GM19238 (cell line): ENCODE results near the gene CHPF2.
A peak's percentile ranks its signal among the peaks of the same experiment; 100 is the strongest.

Experiments used
- DNase-seq: peaks from one replicate; pipeline ENCODE4 v3.0.0; 2011; ENCODE audit warnings: low spot score; ENCODE audit not compliant: insufficient read length

CHPF2 gene, protein sequence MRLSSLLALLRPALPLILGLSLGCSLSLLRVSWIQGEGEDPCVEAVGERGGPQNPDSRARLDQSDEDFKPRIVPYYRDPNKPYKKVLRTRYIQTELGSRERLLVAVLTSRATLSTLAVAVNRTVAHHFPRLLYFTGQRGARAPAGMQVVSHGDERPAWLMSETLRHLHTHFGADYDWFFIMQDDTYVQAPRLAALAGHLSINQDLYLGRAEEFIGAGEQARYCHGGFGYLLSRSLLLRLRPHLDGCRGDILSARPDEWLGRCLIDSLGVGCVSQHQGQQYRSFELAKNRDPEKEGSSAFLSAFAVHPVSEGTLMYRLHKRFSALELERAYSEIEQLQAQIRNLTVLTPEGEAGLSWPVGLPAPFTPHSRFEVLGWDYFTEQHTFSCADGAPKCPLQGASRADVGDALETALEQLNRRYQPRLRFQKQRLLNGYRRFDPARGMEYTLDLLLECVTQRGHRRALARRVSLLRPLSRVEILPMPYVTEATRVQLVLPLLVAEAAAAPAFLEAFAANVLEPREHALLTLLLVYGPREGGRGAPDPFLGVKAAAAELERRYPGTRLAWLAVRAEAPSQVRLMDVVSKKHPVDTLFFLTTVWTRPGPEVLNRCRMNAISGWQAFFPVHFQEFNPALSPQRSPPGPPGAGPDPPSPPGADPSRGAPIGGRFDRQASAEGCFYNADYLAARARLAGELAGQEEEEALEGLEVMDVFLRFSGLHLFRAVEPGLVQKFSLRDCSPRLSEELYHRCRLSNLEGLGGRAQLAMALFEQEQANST

DNA sequence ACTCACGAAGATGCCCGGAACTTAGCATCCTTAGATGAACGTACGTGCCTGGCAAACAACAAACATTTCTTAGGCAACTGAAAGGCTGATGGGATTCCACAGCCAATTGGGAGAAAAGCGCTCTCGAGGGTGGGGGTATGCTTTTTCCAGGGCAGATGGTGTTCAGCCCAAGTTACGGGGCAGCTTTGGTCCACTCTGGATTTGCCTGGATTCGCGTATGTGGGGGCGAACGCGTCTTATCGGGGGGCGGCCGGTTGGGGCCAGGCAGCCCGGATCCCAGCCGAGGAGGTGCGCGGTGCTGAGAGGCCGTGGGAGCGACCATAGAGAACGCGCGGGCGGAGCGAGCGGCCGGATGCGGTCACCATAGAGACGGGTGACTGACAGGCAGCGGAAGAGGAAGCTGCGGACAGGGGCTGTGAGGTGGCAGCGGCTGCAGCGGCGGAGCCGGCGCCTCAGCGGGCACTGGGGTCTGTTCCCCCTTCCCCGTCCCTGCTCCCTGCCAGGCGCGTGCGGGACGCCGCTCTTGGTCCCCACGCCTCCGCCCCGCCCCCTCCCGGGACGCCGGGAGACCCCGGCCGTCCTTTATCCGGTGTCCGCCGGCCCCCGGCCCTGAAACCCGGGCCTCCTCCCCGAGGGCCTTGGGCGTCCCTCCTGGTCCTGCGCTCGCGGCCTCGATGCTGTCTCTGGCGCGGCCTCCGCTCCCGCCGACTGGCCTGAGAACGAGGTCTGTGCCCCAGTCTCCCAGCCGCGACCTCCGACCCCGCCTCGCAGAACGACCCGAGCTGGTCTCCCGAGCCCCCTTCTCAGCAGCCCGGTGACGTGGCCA, at the start of gene CHPF2:
TSS of gene CHPF2 (plus strand) at position 393 of the 826 bp plus-strand sequence. CDS start 1,529 bp downstream, outside the sequence.
- DNase-seq: peak; percentile 98

DNA sequence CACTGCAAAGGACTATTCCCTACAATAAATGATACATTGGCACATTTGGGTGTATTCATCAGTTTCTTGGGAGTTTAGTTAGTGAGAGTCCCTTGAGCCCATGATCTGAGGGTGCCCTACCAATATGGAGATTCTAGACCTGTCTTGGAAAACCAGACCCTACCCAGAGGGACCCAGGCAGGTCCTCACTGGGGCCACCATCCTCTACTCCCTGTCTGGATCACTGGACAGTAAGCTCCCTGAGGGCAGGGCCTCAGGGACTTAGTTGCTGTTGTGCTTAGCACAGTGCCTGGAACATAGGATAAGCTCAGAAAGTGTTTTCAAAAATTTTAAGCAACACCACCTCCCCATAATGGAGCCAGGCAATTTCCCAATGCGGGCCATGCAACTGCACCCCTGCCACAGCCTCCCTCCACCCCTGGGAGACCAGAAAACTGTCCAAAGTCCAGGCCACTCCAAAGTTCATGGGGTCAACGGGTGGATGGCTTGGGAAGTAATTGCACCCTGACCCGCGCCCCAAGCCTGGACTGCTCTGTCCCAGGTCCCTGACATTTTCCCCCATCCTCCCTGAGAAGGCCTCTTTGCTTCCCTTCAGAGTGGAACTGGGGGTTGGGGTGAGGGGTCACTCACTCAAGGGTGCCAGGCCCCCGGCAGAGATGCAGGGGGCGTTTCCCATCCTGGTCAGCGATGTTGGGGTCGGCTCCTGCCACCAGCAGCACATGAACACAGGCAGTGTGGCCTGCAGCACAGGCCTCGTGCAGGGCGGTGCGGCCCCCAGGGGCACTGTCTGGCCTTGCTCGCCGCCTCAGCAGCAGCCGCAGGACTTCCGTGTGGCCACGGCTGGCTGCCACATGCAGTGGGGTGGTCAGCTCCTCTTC, 46.3 kb upstream of the CHPF2 start:
- no peak for DNase-seq

DNA sequence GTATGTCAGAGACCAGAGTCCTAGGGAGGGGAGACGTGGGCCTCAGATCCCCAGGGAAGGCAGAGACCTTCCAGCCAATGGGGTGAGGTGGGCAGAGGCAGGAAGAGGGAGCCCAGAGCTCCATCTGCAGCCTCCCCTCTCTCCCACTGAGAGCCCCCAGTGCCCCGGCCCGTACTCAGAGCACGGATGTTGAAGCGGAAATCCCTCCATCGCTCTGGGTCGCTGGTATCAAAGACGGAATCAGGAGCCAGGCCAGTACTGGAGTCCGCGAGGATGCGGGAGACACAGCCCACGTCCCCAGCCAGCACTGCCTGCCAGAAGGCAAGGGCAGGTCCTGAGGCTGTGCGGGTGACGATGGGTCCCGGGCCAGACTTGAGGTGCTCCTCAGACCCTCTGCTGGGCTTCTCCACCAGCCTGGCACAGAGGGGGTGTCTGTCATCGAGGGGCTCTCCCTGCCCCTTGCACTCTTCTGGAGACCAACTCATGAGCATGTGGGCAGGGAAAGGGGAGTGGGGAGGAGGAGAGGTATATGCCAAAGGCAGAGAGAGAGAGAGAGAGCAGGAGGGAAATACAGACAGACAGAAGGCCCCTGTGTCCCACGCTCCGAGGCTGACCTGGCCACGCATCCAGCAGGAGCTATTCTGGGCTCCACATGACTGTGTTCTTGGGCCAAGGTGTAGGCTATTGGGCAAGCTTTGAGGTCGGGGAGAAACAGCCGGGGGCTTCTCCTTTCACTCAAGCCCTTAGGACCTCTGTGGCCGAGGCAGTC, 45.5 kb upstream of the CHPF2 start, which contains the start of gene ASB10:
TSS of gene ASB10 (minus strand) at position 611 of the 769 bp plus-strand sequence. CDS start at position 491, 120 bp downstream.
- no peak for DNase-seq

DNA sequence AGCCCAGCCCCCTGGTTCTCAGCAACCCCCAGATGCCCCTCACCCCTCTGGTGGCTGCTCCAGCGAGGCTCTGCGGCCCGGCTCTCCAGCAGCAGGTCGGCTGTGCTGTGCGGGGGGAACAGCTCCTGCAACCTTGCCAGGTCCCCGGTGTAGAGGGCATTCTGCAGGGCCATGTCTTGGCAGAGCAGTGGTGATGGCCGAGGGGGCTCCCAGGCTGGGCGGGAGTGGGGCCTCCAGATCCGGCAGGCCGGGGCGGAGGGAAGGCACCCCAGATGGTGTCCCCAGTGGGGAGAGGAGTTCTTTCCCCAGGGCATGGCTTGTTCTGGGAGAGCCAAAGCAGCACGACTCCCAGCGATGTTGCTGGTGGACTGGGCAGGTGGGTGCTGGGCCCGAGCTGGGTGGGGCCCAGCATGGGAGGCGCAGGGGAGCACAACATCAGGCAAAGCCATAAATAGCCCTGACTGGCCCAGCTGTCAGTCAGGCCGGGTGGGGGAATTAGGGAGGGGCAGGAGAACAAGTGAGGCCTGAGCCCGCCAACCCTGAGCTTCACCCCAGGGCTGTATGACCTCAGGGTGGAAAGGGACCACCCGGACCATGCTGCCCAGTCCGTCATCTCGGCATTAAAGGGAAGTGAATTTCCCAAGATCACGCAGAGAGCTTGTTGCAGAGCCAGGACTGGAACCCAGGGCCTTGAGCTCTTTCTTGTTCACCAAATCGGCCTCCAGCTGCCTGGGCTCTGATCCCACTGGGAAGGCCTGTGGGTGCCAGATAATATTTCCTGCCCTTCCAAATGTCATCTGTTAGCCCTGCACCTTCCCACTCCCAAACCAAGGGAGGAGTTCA, 44.7 kb upstream of the CHPF2 start:
- no peak for DNase-seq

DNA sequence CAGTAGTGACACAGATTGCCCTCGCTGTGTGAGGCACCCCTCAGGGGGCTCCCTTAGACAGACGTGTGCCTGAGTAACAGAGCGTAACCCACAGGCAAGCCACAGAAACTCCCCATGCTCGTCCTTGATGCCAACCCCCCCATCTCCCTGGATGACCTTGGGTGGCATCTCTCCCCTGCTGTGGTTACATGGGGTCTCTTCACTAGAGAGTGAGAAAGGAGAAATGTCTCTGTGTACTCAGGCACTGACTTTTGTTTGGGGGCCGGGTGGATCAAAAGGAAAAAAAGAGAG, 44.1 kb upstream of the CHPF2 start:
- DNase-seq: no peak

DNA sequence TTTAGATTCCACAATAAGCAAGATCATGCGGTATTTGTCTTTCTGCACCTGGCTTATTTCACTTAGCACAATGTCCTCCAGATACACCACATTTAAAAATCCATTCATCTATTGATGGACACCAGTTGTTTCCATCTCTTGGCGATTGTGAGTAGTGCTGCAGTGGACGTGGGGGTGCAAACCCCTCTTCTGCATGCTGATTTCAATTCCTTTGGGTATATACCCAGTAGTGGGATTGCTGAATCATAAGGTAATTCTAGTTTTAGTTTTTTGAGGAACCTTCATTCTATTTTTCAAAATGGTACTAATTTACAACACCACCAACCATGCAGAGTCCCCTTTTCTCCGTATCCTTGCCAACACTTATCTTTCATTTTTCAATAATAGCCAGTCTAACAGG, 43.2 kb upstream of the CHPF2 start:
- no peak for DNase-seq

DNA sequence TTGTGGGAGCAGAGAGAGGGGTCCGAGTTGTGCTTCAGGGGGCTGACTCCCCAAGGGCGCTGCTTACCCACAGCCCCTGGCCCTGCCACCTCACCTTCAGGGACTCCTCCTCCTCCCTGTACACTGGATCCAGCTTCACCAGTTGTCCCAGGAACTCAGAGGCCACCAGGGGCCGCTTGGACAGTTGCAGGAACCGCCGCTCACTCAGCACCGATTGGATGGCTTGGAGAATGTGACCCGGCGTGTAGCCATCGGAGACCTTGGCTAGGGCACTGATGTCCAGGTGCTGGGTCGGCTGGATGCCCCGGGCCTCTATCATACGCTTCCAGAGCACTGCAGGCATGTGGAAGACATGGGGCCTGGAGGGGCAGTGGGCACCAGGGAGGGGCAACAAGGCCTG, 40.7 kb upstream of the CHPF2 start:
- DNase-seq: no peak

DNA sequence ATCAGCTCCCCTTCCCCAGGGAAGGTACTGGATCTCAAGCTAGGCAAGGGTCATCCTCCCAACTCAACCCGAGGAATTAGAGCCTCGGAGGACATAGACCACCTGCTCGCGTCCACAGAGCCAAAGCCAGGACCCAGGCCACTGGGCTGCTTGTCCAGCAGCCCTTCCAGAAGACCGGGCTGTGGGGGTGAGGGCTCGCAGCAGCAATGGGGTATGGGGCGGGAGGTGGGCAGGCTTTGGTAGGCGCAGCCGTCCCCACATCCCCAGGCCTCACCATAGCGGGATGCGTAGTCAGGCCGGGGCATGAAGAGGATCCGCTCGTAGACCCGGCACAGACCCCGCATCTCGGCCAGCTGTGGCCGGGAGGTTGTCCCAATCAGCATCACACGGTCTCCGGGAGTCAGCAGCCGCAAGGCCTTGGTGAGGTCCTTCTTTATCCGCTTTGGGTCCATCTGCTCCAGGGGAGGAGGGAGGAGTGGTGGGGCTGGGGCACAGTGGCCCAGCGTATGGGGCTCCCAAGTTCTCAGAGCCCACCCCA, 40.2 kb upstream of the CHPF2 start:
- DNase-seq: no peak

DNA sequence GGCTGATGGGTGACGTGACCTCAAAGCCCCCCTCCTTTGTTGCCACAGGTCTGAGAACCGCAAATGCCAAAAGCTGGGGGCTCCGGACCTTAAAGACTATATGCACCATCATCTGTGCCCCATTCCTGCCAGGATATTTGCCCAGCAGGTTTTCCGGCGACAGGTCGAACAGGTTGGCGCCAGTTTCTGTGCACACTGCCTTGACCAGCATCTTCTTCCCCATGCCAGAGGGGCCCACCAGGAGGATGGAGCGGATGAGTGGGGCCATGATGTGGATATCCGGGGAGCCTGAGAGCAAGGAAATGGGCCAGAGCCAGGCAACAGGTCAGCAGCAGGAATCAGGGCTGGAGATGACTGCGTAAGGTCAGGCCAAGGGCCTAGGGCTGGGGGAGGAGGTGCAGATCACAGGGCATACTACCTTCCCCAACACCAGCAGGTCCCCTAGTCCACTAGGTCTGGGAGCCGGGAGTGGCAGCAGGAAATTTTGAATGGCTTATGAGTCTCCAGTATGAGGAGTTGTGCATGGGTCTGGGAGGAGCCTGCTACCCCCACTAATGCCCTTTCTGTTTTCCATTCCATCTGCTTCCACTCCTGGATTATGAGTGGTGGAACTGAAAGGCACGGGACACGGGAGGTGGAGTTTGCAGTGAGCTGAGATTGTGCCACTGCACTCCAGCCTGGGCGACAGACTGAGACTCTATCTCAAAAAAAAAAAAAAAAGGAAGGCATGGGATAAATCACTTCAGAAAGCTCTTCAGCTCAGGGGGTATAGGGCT, 38.9 kb upstream of the CHPF2 start:
- DNase-seq: no peak

DNA sequence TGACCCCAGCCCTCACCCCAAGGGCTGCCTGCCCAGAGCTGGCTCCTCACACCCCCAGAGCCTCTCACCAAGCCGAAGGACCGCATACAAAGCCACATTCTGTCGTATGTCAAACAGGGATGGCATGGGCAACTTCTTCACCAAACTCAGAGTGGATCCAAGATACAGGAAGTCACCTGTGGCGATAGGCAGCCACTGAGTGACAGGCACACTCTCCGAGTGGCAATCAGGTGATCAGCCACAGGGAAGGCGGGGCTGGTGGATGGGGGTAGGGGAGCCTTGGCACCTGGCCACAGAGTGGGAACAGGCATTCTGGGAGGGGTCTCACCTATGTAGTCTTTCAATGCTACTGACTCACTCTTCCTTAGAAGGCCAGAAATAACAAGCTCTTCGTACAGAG, 38.1 kb upstream of the CHPF2 start:
- DNase-seq: no peak

DNA sequence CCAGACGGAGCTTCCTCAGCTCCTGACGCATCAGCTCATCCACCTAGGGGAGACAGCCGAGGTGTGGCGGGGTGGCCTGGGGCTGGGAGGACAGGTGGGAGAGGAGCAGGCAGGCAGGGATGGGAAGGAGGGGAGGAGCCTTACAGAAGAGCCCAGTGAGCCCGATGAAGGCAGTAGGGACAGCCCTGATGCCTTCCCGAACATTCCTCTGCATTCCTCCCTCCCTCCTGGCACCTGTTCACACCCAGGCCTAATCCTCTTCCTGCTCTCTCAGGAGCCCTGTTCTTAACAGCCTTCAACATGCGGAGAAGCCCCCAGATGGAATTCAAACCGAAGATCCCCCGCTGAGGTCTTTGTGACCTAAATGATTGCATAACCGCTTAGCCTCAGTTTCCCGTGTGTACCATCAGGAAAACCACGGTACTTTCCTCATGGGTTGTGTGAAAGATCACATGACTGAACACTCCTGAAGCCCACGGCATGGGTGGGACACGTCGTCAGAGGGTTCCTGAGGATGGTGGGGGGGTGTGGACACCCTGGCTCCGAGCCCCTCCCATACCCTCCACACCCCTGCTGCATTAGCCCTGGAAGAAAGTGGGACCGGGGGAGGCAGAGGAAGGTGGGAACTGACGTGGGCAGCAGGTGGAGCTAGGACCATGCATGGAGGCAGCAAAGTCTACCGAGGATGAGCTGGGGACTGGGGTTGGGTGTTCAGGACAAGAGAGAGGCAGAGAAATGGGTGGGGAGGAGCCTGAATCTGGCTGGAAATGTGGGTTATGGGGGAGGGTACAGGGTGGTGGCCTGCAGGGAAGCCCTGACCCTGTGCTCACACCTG, 36.5 kb upstream of the CHPF2 start:
- no peak for DNase-seq

DNA sequence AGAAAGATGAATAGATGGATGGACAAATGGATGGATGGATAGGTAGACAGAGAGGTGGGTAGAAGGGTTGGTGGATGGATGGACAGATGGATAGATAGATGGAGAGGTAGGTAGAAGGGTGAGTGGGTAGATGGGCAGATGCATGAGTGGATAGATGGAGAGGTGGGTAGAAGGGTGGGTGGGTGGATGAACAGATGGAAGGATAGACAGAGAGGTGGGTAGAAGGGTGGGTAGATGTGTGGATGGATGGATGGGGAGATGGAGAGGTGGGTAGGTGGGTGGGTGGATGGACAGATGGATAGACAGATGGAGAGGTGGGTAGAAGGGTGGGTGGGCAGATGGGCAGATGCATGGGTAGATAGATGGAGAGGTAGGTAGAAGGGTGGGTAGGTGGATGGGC, 34.4 kb upstream of the CHPF2 start:
- DNase-seq: no peak

DNA sequence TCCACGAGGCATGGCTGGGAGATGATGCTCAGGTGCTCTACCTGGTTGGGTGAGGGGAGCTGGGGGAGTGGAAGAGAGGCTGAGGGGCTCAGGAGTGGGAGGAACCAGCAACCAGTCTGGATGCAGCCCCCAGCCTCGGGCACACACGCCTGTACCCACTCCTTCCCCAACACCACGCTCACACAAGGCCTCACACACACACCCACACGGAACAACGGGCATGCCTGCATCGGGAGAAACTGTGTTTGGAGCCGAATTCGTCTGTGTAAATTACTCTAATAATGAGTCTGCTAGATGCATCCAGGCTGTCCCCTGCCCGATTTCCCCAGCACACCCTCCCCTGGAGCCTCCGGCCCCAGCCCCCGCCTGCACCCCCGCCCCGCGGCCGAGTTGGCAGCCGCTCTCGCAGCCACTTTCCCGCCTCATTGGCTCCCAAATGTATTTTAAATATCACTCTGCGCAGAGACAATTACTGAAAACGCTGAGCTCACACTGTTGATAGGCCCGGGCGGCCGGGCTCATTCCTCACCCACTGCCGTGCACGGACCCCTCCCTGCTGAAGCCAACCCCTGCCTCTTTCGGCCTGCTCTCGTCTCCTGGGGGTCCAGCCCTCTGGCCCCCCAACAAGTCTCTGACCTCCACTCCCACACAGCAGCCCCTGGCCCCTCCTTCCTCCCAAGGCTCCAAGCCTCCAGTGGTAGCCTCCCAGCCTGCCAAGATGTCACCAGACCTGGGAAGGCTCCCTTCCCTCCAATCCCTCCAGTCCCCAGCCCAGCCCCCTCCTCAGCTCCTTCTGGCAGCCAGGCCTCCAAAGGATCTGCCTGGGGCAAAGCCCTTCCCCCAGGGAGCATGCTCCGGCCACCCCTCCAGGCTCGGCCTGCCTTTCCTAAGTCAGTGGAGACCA, 33.1 kb upstream of the CHPF2 start:
- no peak for DNase-seq

DNA sequence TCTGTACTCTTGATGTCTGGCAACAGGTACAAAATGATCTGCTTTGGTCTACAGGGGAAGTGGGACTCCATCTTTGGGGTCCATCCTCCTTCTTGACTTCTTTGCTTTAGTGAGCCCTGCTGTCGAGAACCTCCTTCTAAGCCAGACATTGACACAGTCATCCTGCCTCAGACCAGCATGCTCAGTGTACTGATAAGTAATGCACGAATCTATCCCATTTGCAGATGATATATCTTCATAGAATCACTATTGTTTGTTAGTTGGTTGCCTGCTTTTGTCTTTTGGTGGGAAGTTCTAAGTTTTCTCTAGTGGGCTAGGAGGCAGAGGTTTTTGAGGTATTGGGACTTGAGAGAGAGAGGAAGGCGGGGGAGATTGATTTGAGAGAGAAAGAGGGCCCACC, 30.9 kb upstream of the CHPF2 start:
- no peak for DNase-seq

DNA sequence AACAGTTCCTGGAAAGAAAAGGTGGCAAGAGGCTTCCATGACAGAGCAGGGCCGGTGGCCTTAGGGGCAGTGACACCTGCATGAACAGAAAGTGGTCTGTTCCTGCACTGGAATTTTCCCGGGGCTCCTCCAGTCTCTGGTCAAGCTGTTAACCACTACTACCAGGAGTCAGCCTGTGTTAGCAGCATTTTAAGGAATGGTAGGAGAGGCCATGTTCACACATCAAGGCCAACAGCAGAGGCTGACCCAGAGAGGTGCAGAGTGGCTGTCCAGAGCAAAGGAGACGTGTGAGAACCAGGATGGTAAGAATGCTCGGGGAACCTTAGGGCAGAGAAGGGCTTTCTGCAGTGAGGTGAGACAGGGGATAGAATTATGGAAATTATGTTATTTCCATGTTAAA, 30.5 kb upstream of the CHPF2 start:
- DNase-seq: no peak

DNA sequence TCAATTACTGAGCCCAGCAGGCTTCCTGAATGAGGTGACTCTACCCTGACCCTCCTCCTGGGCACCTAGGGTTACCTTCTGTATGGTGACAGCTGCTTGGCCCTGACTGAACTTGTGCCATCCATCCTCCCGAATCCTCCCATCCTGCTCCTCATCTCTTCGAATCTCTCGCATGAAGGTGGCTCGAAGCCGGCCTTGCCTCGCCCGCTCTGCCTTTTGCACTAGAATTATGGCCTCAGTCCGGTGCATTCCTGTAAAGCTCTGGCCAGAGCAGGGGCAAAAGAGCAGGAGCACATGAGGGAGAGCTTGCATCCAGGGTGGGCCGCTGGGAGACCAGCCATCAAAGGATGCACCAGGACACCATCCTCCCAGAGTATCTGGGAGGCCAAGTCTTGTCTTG, 29.4 kb upstream of the CHPF2 start:
- DNase-seq: no peak
